ENCODE results near the gene GABARAPL1.

DNA sequence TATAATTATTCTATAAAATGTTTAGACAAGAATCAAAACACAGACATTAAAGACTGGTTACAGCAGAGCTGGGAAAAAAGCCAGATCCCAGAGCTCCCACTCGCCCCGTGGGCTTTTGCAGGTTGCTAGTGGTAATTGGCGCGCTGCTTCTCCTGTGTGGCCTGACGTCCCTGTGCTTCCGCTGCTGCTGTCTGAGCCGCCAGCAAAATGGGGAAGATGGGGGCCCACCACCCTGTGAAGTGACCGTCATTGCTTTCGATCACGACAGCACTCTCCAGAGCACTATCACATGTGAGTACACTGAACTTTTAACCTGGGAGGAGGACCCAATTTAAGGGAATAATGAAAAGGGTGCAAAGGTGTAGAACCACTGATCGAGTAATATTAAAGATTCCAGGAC is 26.4 kb upstream of the GABARAPL1 start:
- no peak for TF ChIP-seq POLR2A (IDR thresholded peaks at IDR 0.05; ENCODE audit: low read depth, low read length)
- no peak for TF ChIP-seq POLR2AphosphoS5 (IDR thresholded peaks at IDR 0.05; ENCODE audit: low read depth, low read length)
- no peak for TF ChIP-seq TAF1 (IDR thresholded peaks at IDR 0.05; ENCODE audit: borderline replicate concordance, low read depth, low read length)
